ENCODE data around the gene RASGRF1. TPM values are rescaled to one million over a fixed set of nuclear protein-coding genes. Genes with fewer than 3 reads are reported as not detected.

The RASGRF1 gene
- total RNA-seq, 2 donors from 2014 or later, result not detected

GRCh38 chr15:79105141-79105540 lies 14.6 kb upstream of the RASGRF1 start:
- ATAC-seq (no peak), DNase-seq (no peak)
- intact Hi-C loops (cut with DNase I), result no loop called here

DNA sequence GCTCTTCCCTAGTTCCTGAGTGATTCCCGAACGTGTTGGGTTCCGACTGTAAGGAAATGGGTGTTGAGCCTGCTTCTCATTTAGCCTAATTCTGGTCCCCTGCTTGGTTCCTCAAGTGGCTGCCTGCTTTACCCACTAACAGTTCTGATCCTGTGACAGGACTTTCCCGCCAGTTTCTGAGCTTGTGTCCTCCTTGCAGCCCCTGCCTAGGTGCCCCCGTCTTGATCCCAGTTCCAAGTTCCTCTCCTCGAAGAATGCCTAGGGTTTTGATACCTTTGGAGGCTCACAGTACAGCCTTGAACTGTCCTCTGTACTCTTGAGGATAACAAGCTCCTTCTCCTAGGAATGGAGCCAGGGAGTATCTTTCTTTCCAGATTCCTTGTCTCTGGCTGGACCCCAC lies 12.0 kb upstream of the RASGRF1 start:
- ATAC-seq, result no peak
- DNase-seq, result no peak
- intact Hi-C loops (cut with DNase I), result no loop called here

DNA sequence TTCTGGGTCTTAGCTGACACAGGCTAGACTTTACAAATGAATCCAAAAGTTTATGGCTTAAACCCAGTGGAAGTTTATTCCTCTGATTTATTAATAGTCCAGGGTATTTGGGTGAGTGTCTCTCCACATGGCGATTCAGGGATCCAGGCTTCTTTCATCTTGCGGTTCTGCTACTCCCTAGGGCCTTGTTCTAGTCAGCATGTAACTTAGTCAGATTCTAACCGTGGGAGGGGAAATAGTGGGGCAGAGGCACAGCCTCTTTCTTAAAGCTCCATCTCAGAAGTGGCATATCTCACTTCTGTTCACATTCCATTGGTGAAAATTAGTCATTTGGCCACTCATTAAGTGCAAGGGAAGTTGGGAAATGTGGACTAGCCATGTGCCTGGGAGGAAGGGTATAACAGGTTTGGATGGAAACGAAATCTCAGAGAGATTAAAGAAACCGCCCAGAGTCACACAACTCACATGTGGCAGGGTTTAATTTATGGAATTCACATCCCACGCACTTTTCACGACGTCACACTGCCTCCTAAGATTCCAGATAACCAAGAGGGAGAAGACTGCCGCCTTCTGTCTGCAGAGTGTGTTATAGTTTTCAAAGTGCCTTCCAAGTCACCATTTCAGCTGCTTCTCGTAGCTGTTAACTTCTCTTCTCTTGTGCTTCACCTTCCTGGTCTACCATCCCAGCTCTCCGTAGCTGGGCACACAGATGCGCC lies 11.4 kb upstream of the RASGRF1 start:
- ATAC-seq (no peak), DNase-seq (no peak)
- intact Hi-C loops (cut with DNase I), result no loop called here

DNA sequence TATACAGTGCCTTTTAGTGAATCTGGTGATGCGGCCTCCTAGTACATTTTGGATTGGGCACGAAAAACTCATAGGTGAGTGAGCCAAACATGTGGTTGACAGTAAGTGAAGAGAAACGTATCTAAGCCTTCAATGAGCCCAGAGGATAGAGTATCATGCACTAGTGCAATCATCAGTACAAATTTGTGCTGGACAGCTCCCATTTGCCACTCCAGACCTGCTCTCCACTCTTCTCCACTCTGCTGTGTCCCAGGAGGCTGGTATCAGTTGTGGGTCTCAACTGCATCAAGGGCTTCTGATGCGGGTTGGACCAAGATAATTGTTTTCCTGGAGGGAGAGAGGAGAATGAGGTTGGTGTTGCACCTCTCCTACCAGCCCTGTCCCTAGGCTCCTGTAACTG lies 9.1 kb upstream of the RASGRF1 start:
- ATAC-seq (no peak), DNase-seq (no peak)
- intact Hi-C loops (cut with DNase I), result no loop called here

DNA sequence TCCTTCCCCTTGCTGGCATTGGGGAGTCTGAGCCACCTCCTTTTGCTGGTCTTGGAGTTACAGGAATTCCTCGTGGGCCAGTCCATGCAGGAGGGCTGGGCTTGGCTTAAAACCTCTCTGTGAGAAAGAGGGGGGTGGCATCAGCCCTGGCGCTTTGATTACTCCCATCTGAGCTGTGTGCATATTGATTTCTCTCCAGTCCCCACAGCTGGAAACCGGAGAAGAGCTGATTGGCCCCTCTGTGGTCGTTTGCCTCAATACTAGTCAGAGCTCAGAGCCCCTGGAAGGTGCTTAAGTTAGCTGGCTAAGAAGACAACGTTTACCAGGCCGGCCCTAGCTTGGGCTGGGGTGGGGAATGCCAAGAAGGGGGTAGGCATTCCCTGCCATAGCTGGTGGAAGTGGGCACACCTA lies 4.0 kb upstream of the RASGRF1 start:
- DNase-seq (no peak), ATAC-seq (no peak)
- intact Hi-C loops (cut with DNase I), result no loop called here

DNA sequence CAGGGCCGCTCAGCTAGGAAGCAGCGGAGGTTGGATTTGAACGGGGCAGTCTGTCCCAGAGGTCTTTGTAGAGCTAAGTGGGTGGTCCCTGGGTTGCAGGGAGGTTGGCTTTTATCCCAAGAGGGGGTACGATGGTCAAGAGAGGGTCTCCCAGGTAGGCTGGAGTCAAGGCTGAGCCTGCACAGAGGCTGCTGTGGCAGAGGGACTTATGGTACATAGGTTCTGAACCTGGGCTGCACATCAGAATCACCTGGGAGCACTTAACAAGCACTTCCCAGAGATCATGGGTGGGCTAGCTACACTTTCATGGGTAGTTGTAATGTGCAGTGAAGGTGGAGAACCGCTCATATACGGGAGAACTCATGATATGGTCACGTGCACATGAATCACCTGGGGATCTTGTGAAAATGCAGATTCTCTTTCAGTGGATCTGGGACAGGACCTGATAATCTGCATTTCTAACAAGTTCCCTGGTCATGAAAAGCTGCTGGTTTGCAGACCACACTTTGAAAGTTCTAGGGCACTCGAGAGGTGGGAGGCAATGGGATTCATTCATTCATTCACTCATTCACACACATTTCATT lies 2.9 kb upstream of the RASGRF1 start:
- DNase-seq, result no peak

DNA sequence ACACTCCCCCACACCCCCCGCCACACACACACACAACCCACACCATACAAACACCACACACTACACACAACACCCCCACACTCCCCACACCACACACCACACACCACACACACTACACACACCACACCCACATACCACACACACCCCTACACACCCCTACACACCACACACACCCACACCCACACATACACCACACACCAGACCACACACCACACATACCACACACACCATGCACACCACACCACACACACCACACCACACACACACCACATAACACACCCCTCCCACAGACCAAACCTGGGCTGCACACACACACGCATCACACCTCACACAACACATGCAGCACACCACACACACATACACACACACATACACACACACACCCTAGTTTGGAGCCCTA lies 1.8 kb upstream of the RASGRF1 start:
- intact Hi-C loops (cut with DNase I), result no loop called here
- no peak for ATAC-seq
- DNase-seq, result no peak

More for the DNA sequence above, 2.9 kb upstream of the RASGRF1 start:
- ATAC-seq, result no peak
- intact Hi-C loops (cut with DNase I), result no loop called here

DNA sequence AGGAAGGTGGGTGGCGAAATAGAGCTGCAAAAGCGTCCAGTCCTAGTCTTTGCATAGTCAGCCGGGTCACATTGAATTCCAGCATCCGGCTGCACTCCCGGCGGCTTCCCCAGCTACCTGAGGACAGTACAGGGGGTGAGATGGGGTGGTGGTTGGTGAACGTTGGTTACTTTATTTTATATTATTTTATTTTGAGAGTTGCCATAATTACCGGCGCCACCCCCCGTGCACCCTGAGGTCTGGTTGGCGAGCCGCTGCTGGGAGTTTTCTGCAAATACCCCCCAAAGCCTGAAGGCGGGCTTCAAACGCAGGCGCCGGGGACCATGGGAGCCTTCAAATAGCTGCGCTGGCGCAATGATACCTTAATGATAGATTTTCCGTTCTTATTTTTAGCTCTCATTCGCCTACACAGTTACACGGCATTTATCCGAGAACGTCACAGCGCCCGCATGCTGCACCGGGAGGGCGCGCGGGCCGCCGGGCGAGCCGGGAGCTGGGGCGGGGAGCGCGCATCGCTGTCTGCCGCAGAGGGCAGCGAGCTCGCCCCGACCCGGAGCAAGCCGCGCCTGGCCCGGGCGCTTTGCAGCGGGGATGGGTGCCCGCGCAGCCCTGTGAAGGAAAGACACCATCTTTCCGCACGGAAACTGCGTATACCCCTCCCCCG lies 756 bp upstream of the RASGRF1 start:
- intact Hi-C loops (cut with DNase I), result no loop called here
- no peak for DNase-seq
- ATAC-seq, result no peak

- no peak for DNase-seq
These were observed 592 bp downstream of the RASGRF1 start for GRCh38 chr15:79089890-79090486.

DNA sequence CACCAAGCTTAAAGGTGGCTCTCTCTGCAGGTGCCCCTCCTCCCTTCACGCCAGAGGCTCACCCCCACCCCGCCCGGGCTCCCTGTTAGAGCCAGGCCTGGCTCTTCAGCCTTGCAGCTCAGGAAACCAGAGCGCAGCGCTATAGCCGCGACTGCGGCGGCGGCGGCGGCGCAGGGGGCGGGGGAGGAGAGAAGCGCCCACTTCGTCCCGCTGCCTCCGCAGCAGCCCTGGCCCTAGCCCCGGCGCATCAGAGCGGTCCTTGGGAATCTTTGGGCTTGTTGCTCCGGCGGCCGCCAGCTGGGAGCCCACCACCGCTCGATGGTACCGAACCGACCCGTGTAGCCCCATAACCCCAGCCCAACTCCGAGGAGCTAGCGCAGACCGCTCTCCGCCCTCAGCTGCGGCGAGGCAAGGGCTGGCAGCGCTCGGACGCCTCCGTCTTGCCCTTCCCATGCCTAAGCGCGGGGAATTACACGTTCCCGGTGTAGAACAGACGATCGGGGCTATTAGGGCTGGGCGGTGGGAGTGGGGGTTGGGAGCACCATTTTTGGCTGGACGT lies 1.2 kb downstream of the RASGRF1 start:
- intact Hi-C loops (cut with DNase I), result no loop called here
- DNase-seq (no peak), ATAC-seq (no peak)

More at GRCh38 chr15:79089890-79090486, 592 bp downstream of the RASGRF1 start:
- intact Hi-C loops (cut with DNase I), result no loop called here
- no peak for ATAC-seq

DNA sequence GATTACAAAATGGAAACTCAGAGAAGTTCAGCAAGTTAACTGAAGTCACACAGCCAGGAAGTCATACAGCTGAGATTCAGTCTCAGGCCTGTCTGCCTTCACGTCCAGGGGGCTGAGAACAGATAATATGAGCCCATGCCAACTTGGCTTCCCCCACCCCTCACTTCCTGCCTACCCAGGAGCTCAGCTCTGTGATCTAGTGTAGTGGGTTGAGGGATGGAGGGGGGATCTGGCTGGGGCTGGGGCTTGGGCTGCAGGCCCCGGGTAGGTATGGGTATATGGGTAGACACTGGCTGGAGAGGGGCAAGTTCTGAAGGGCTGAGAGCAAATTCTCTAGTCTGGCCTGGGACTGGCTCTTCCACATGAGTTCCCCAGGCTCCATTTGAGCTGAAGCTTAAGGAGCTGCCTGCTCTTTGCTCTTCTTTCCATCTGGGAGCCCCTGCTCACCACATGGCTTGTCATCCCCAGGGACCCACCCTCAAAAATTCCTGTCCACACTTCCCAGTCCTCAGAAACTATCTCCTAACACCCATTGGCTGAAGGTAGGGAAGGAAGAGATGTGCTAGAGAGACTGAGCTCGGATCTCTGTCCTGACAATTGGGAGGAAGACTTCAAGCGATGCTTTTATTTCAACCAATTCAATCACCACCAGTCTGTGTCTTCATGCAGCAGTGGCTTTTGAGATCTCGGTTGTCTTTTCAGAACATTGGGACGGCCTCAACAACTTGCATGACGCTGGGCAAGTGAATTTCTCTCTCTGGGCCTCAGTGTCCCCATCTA lies 2.0 kb downstream of the RASGRF1 start:
- no peak for DNase-seq
- ATAC-seq, result no peak
- intact Hi-C loops (cut with DNase I), result no loop called here

- DNase-seq (no peak), ATAC-seq (no peak)
- intact Hi-C loops (cut with DNase I), result no loop called here
These were observed 3.8 kb downstream of the RASGRF1 start for GRCh38 chr15:79086814-79087213.

- DNase-seq (no peak), ATAC-seq (no peak)
- intact Hi-C loops (cut with DNase I), result no loop called here
These were observed 6.1 kb downstream of the RASGRF1 start for GRCh38 chr15:79084308-79084968.

- intact Hi-C loops (cut with DNase I), result no loop called here
- DNase-seq, result no peak
- ATAC-seq, result no peak
These were observed 7.4 kb downstream of the RASGRF1 start for GRCh38 chr15:79083154-79083553.

- DNase-seq (no peak), ATAC-seq (no peak)
- intact Hi-C loops (cut with DNase I), result no loop called here
These were observed 8.1 kb downstream of the RASGRF1 start for GRCh38 chr15:79082363-79083070.

- intact Hi-C loops (cut with DNase I), result no loop called here
- no peak for DNase-seq
- no peak for ATAC-seq
These were observed 11.7 kb downstream of the RASGRF1 start for GRCh38 chr15:79078763-79079410.

DNA sequence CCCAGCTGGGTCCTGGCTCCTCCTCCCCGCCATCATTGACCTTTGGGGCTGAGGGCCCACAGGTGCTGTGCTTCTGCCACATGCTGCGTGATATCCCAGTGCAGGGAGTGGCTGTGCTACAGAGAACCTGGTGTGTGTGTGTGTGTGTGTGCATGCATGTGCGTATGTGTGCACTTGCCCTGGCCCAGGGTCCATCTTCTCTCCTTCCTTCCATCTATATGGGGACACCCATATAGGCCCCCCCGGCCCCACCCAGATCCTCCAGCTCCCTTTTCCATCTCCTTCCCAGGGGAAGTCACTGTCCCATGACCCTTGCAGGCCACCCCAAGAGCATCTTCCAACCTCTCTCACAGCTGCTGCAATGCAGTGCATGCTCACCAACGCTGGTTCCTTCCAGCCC lies 12.6 kb downstream of the RASGRF1 start:
- ATAC-seq, result no peak
- no peak for DNase-seq
- intact Hi-C loops (cut with DNase I), result no loop called here

GRCh38 chr15:79076661-79077060 lies 13.9 kb downstream of the RASGRF1 start:
- DNase-seq, result no peak
- intact Hi-C loops (cut with DNase I), result no loop called here

More at GRCh38 chr15:79076661-79077060, 13.9 kb downstream of the RASGRF1 start:
- no peak for ATAC-seq

Data from left cardiac atrium (tissue), 4 donors.